ENCODE measurements around the gene BUD31. TPM values are rescaled to one million over a fixed set of nuclear protein-coding genes. Genes with fewer than 3 reads are reported as not detected.

The BUD31 gene
- total RNA-seq, 1 experiment from 2014 or later: 154 TPM

DNA sequence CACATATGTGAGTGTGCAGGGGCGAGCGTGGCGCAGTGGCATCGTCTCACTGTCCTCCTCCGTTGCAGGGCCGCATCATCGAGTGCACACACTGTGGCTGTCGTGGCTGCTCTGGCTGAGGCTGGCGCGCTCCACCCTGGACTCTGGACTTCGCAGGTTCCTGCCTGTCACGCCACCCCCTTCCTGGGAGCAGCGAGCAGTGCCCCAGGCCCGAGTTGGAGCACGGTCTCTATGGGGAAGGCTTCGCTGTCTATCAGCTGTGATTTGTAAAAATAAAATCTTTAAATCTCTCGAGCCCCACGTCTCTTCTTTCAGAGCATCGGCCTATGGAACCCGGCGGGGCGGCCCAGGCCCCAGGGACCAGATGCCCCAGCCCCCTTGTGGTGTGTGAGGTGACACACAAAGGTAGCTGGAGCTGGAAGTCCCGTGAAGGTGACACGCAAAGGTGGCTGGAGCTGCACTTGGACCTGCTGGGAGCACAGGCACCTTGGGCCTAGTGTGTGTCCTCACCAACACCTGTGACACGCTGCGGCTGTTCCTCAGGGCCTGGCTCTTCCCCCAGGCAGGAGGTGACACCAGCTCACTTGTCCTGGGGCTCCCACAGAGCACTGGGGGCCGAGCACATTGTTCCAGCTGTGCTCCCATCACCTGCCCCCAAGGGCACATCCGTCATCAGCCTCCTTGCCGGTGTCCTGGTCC is 10.7 kb downstream of the BUD31 start:
- no peaks in the 10 kb centered on the region for H3K27me3 ChIP-seq (ENCODE audit: insufficient read depth, low read length)
- no peak overlapping the region for H3K9ac ChIP-seq (ENCODE audit: low read length)
- no peak overlapping the region for H2AFZ ChIP-seq (ENCODE audit: low read depth, low read length, poor library complexity, severe bottlenecking)
- peaks cover 38 to 52% of the 10 kb centered on the region in 2 experiments for H3K36me3 ChIP-seq (ENCODE audit: control insufficient read depth in 1 of 2, insufficient read depth in 2 of 2, low read length in 2 of 2)
- H3K9me2 ChIP-seq (ENCODE audit: insufficient read depth): no peaks in the 10 kb centered on the region
- H4K20me1 ChIP-seq (ENCODE audit: insufficient read depth): no peaks in the 10 kb centered on the region
- H3K4me2 ChIP-seq (ENCODE audit: low read length): no peak overlapping the region
- H3K4me1 ChIP-seq (ENCODE audit: control insufficient read depth in 1 of 2, insufficient read depth in 2 of 2, low read length in 2 of 2): no peaks in the 10 kb centered on the region
- CTCF ChIA-PET: no interaction called here
- peaks cover 21% of the 10 kb centered on the region; the same call in 1 of the 2 replicates for H3K79me2 ChIP-seq (ENCODE audit: insufficient read depth, low read length)
- no peak overlapping the region for H3K4me3 ChIP-seq (replicated peaks in 1 of 2; ENCODE audit: low read depth in 1 of 2, low read length in 2 of 2)
- no peaks in the 10 kb centered on the region for H3K9me3 ChIP-seq (ENCODE audit: control insufficient read depth in 1 of 2, insufficient read depth in 1 of 2, low read depth in 1 of 2, low read length in 2 of 2)
- RAD21 ChIA-PET (ENCODE audit: low non-redundant PET in 1 of 2, low total read pairs in 2 of 2, uncharacterized antibody in 2 of 2, unreplicated experiment in 2 of 2): no interaction called here
- intact Hi-C loops (cut with micrococcal nuclease): no loop called here
- DNase-seq (ENCODE audit: low read depth, low spot score) (no peak), ATAC-seq (peak; percentile 47)
- H3K27ac ChIP-seq (ENCODE audit: low read depth, low read length): no peak overlapping the region
- no peak for TF ChIP-seq YY1 (IDR thresholded peaks at IDR 0.05; ENCODE audit: extremely low read depth, insufficient replicate concordance, low read depth, low read length)
- no peak for TF ChIP-seq ELF1 (IDR thresholded peaks at IDR 0.05; ENCODE audit: borderline replicate concordance, low read depth)
- no peak for TF ChIP-seq EZH2 (IDR thresholded peaks at IDR 0.05)
- TF ChIP-seq JUND (IDR thresholded peaks at IDR 0.05): no peak
- TF ChIP-seq TCF7L2 (IDR thresholded peaks at IDR 0.05; ENCODE audit: borderline replicate concordance, extremely low read depth, insufficient read depth, insufficient read length): no peak
- no peak for TF ChIP-seq POLR2AphosphoS5 (IDR thresholded peaks at IDR 0.05; ENCODE audit: low read depth, low read length)
- TF ChIP-seq POLR2A (IDR thresholded peaks at IDR 0.05; ENCODE audit: borderline replicate concordance, extremely low read depth, insufficient read depth, insufficient read length): no peak
- TF ChIP-seq EZH2phosphoT487 (IDR thresholded peaks at IDR 0.05; ENCODE audit: borderline replicate concordance): no peak
- no peak for TF ChIP-seq SIN3A (IDR thresholded peaks at IDR 0.05; ENCODE audit: low read depth)
- TF ChIP-seq, protein P1, sequence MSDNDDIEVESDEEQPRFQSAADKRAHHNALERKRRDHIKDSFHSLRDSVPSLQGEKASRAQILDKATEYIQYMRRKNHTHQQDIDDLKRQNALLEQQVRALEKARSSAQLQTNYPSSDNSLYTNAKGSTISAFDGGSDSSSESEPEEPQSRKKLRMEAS (IDR thresholded peaks at IDR 0.05): no peak
- POLR2A ChIA-PET: interaction anchor here (1.2 kb wide), 1 partner anchor 11 kb away, joined by 5 read pairs; the partner anchor contains the start of genes BUD31 and PDAP1
- BruUV-seq (replicated peaks): no TSS peak

DNA sequence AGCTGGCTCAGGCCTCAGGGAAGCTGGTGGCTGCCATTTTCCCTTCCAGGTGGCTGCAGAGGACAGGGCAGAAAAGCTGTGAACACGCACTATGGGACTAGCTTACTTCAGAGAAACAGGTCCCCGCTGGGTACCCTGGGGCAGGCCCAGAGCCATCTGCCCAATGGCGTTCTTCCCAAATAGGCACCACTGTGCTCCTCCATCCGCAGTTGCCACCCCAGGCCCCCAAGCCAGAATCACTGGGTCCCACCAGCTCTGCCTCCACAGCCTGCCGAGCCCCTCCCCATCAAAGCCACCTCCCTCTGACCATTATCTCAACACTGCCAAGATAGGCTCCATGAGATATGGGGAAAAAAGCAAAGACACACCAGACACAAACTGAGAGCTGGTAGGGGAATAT is 11.4 kb downstream of the BUD31 start:
- RAD21 ChIA-PET (ENCODE audit: low non-redundant PET in 1 of 2, low total read pairs in 2 of 2, uncharacterized antibody in 2 of 2, unreplicated experiment in 2 of 2): no interaction called here
- Histone ChIP-seq H3K4me2 (ENCODE audit: low read length) (no peak overlapping the region), H3K4me3 (replicated peaks in 1 of 2; ENCODE audit: low read depth in 1 of 2, low read length in 2 of 2) (no peak overlapping the region), H3K27me3 (ENCODE audit: insufficient read depth, low read length) (no peaks in the 10 kb centered on the region), H2AFZ (ENCODE audit: low read depth, low read length, poor library complexity, severe bottlenecking) (no peak overlapping the region), H3K36me3 (ENCODE audit: control insufficient read depth in 1 of 2, insufficient read depth in 2 of 2, low read length in 2 of 2) (peaks cover 37 to 53% of the 10 kb centered on the region in 2 experiments), H3K4me1 (ENCODE audit: control insufficient read depth in 1 of 2, insufficient read depth in 2 of 2, low read length in 2 of 2) (no peaks in the 10 kb centered on the region), H3K9ac (ENCODE audit: low read length) (no peak overlapping the region), H3K9me3 (ENCODE audit: control insufficient read depth in 1 of 2, insufficient read depth in 1 of 2, low read depth in 1 of 2, low read length in 2 of 2) (no peaks in the 10 kb centered on the region), H3K79me2 (ENCODE audit: insufficient read depth, low read length) (peaks cover 18% of the 10 kb centered on the region; the same call in 1 of the 2 replicates), H3K27ac (ENCODE audit: low read depth, low read length) (no peak overlapping the region), H4K20me1 (ENCODE audit: insufficient read depth) (no peaks in the 10 kb centered on the region), H3K9me2 (ENCODE audit: insufficient read depth) (no peaks in the 10 kb centered on the region)
- CTCF ChIA-PET: no interaction called here
- DNase-seq (ENCODE audit: low read depth, low spot score) (no peak), ATAC-seq (no peak)
- intact Hi-C loops (cut with micrococcal nuclease): no loop called here
- no peak for TF ChIP-seq POLR2AphosphoS5 (IDR thresholded peaks at IDR 0.05; ENCODE audit: low read depth, low read length)
- TF ChIP-seq JUND (IDR thresholded peaks at IDR 0.05): no peak
- TF ChIP-seq, protein P2, sequence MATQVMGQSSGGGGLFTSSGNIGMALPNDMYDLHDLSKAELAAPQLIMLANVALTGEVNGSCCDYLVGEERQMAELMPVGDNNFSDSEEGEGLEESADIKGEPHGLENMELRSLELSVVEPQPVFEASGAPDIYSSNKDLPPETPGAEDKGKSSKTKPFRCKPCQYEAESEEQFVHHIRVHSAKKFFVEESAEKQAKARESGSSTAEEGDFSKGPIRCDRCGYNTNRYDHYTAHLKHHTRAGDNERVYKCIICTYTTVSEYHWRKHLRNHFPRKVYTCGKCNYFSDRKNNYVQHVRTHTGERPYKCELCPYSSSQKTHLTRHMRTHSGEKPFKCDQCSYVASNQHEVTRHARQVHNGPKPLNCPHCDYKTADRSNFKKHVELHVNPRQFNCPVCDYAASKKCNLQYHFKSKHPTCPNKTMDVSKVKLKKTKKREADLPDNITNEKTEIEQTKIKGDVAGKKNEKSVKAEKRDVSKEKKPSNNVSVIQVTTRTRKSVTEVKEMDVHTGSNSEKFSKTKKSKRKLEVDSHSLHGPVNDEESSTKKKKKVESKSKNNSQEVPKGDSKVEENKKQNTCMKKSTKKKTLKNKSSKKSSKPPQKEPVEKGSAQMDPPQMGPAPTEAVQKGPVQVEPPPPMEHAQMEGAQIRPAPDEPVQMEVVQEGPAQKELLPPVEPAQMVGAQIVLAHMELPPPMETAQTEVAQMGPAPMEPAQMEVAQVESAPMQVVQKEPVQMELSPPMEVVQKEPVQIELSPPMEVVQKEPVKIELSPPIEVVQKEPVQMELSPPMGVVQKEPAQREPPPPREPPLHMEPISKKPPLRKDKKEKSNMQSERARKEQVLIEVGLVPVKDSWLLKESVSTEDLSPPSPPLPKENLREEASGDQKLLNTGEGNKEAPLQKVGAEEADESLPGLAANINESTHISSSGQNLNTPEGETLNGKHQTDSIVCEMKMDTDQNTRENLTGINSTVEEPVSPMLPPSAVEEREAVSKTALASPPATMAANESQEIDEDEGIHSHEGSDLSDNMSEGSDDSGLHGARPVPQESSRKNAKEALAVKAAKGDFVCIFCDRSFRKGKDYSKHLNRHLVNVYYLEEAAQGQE (IDR thresholded peaks at IDR 0.05; ENCODE audit: low read depth): no peak
- TF ChIP-seq RAD21 (IDR thresholded peaks at IDR 0.05; ENCODE audit: low read depth): no peak
- no peak for TF ChIP-seq YY1 (IDR thresholded peaks at IDR 0.05; ENCODE audit: extremely low read depth, insufficient replicate concordance, low read depth, low read length)
- no peak for TF ChIP-seq ELF1 (IDR thresholded peaks at IDR 0.05; ENCODE audit: borderline replicate concordance, low read depth)
- no peak for TF ChIP-seq TCF7L2 (IDR thresholded peaks at IDR 0.05; ENCODE audit: borderline replicate concordance, extremely low read depth, insufficient read depth, insufficient read length)
- TF ChIP-seq CEBPB (IDR thresholded peaks at IDR 0.05; ENCODE audit: low read depth): no peak
- TF ChIP-seq SIN3A (IDR thresholded peaks at IDR 0.05; ENCODE audit: low read depth): no peak
- no peak for TF ChIP-seq EGR1 (IDR thresholded peaks at IDR 0.05; ENCODE audit: low read depth)
- no peak for TF ChIP-seq CBX3 (IDR thresholded peaks at IDR 0.05; ENCODE audit: low read depth)
- TF ChIP-seq SP1 (IDR thresholded peaks at IDR 0.05; ENCODE audit: low read depth): no peak
- POLR2A ChIA-PET: interaction anchor here (1.2 kb wide), 1 partner anchor 11 kb away, joined by 5 read pairs; the partner anchor contains the start of genes BUD31 and PDAP1
- BruUV-seq (replicated peaks): no TSS peak

Data from HCT116 (cell line).